ENCODE data around the gene MEIKIN. TPM values are rescaled to one million over a fixed set of nuclear protein-coding genes. Genes with fewer than 3 reads are reported as not detected.

The MEIKIN gene, protein sequence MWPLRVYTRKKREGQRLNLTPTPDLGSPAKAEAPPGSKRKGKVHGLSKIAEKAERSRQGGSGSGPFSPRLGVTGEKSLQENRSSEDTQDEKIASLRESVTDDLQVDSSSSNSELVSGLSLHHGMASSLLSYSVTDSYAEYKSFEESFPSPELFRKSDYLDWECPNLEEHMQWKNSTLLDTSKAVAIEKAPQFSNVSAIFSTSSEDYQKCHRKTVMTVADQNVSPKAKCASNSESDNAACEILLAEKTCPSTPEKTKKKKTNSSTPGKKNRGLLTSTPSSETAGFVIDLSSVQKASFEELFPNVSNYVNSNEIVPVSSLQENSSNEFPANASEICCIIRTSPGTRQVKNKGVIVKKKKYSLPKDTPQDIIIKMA
- not detected in 2 replicates for total RNA-seq

DNA sequence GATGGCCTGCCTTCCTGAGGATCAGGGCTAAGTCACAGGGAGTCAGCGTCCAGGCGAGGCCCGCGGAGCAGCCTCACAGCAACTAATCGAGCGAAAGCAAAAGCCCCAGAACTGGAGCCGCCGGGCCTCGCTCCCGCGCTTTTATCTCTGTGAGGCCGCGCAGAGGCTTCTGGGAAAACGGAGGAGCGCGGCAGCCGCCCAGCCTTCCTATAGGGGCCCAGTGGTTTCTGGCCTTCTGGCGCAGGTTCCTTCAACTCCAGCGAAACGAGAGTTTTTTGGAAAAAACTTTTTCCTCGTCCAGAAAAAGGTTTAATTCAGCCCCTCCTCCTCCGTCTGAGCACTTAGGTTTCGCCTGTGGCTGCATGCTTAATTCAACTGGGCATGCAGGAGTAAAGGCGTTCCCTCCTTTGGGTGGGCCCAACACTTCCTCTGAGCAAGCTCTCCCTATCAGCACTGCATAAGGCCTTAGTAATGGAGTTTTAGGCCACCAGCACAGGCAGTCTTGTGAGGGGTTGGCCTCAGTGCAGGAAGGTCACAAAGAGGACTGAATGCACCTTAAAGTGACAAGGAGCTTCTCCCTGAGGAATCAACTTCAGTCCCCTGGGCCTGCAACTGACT, at the start of gene MEIKIN:
TSS of gene MEIKIN (minus strand) at position 113 of the 618 bp plus-strand sequence. CDS start 158 bp downstream, outside the sequence.

GRCh38 chr5:131796793-131797693, 148.4 kb downstream of the MEIKIN start, which contains the start of gene FNIP1:
Gene FNIP1 (minus strand): TSS chr5:131797017. CDS start chr5:131796921, 96 bp downstream.

Other genes with a start within 250 kb of the MEIKIN start
- 16.4 and 23.9 TPM in 2 replicates for gene FNIP1, start 148.6 kb downstream of the MEIKIN start, total RNA-seq
- under 0.01 TPM in 1 of 2 replicates, not detected in the other for gene ACSL6, start 66.0 kb upstream of the MEIKIN start, total RNA-seq
- gene IL3, start 115.0 kb upstream of the MEIKIN start, total RNA-seq, result not detected in 2 replicates
- 3.0 TPM in 1 of 2 replicates, not detected in the other for gene CSF2, start 128.1 kb upstream of the MEIKIN start, total RNA-seq

Data from myometrial cell (primary cell).